K562 (cell line): ENCODE results near the gene KHDRBS2. TPM values are rescaled to one million over a fixed set of nuclear protein-coding genes. Genes with fewer than 3 reads are reported as not detected.

Experiments
- ATAC-seq: fragments of 200-7000 bp; cut with Tn5 transposase; 3 replicates; pipeline ENCODE4 v1.9.1; 2020; ENCODE audit warnings: moderate library complexity
- BruUV-seq: library from RNA; stranded (reverse); fragments of 400-500 nt; replicated peaks from 2 replicates; lab custom pipeline; 2021; lab: Mats Ljungman, UMichigan
- CTCF ChIA-PET: fragments of 300-600 bp; formaldehyde crosslinking; extraction: SDS; loops from one replicate; lab custom pipeline; 2021; ENCODE audit warnings: low intra/inter-chr PET ratio; lab: Yijun Ruan, JAX
- POLR2A ChIA-PET: fragments of 300-600, 350-650 bp; sonication (Branson Sonifier 250); formaldehyde crosslinking; extraction: SDS; loops from one replicate; lab custom pipeline; 2021; ENCODE audit warnings: antibody characterized with exemption, inconsistent platforms; lab: Yijun Ruan, JAX
- DNase-seq, 4 experiments: peaks; one replicate each; pipeline versions ENCODE4 v3.0.0 to v3.0.0-alpha.2; 2011 to 2018; ENCODE audit warnings: low spot score in 3 of 4, mixed read lengths in 3 of 4; ENCODE audit errors: extremely low read depth in 1 of 4
- FAIRE-seq: peaks from 2 replicates; lab custom pipeline; 2011; peaks lifted over from hg19 to GRCh38; lab: Jason Lieb, UNC
- H2AFZ ChIP-seq: 2 replicates; pipeline ENCODE4 v1.6.0; 2011; ENCODE audit warnings: low read depth, low read length, control low read depth, inconsistent platforms
- H3K27ac ChIP-seq: fragments of 200-600 bp; 3 replicates; pipeline ENCODE4 v1.8.0; 2011; ENCODE audit warnings: low read depth, mild to moderate bottlenecking, control low read depth, inconsistent platforms, low read length, moderate library complexity, mixed read lengths; ENCODE audit errors: extremely low read depth
- H3K27me3 ChIP-seq, 2 experiments: fragments of 300-600 bp in 1 of 2; 2 replicates in 1 of 2; 3 replicates in 1 of 2; pipeline versions ENCODE4 v1.6.0 to v1.8.0; 2011; ENCODE audit warnings: inconsistent platforms in 2 of 2, low read length in 2 of 2, mild to moderate bottlenecking in 1 of 2, mixed read lengths in 1 of 2, moderate library complexity in 1 of 2; ENCODE audit not compliant: control insufficient read depth in 2 of 2, insufficient read depth in 2 of 2
- H3K36me3 ChIP-seq: fragments of 300-600 bp; 3 replicates; pipeline ENCODE4 v1.8.0; 2011; ENCODE audit warnings: mild to moderate bottlenecking, low read length, inconsistent platforms; ENCODE audit not compliant: control insufficient read depth, insufficient read depth
- H3K4me1 ChIP-seq, 2 experiments: fragments of 200-600 bp in 1 of 2; replicated peaks in 1 of 2; 2 replicates in 1 of 2; 3 replicates in 1 of 2; pipeline versions ENCODE4 v1.5.1 to v1.8.0; 2011; ENCODE audit warnings: inconsistent platforms in 2 of 2, low read length in 2 of 2, mild to moderate bottlenecking in 1 of 2, mixed read lengths in 1 of 2, moderate library complexity in 1 of 2; ENCODE audit not compliant: control insufficient read depth in 2 of 2, insufficient read depth in 2 of 2
- H3K4me2 ChIP-seq: 2 replicates; pipeline ENCODE4 v1.6.1; 2011; ENCODE audit warnings: low read length, control low read depth, inconsistent platforms, mixed read lengths; ENCODE audit not compliant: insufficient read depth
- H3K4me3 ChIP-seq: fragments of 200-600 bp; sonication (generic), shearing (Covaris generic); 2 replicates; pipeline ENCODE4 v1.5.1; 2016; ENCODE audit warnings: control low read depth, inconsistent platforms
- H3K79me2 ChIP-seq: fragments of 200-600 bp; 3 replicates; pipeline ENCODE4 v1.8.0; 2011; ENCODE audit warnings: low read length, inconsistent platforms; ENCODE audit not compliant: control insufficient read depth, insufficient read depth
- H3K9ac ChIP-seq, 2 experiments: 2 replicates each; pipeline versions ENCODE4 v1.6.0 to v1.6.1; 2011; ENCODE audit warnings: low read depth in 2 of 2, low read length in 2 of 2, control low read depth in 1 of 2, inconsistent platforms in 1 of 2, mild to moderate bottlenecking in 1 of 2, mixed read lengths in 1 of 2; ENCODE audit not compliant: insufficient read depth in 1 of 2
- H3K9me1 ChIP-seq: one replicate; pipeline ENCODE4 v1.6.0; 2011; ENCODE audit warnings: inconsistent platforms, mild to moderate bottlenecking, low read length, moderate library complexity; ENCODE audit not compliant: control insufficient read depth, insufficient read depth
- H3K9me3 ChIP-seq: replicated peaks from 2 replicates; pipeline ENCODE4 v1.5.1; 2011; ENCODE audit warnings: low read depth, low read length, inconsistent platforms; ENCODE audit not compliant: control insufficient read depth, insufficient read depth
- H4K20me1 ChIP-seq: replicated peaks from 2 replicates; pipeline ENCODE4 v1.6.1; 2011; ENCODE audit warnings: low read length, inconsistent platforms, mixed read lengths; ENCODE audit not compliant: control insufficient read depth, insufficient read depth
- CC2D1A ChIP-seq: fragments of 450-650 bp; IDR thresholded peaks from 2 replicates; pipeline ENCODE4 v1.6.1; 2017; ENCODE audit warnings: mild to moderate bottlenecking
- CHD4 ChIP-seq: fragments of 200-600 bp; sonication (generic); IDR thresholded peaks from 3 replicates; pipeline ENCODE4 v1.6.1; 2012; ENCODE audit warnings: low read depth, mild to moderate bottlenecking, mixed read lengths, low read length, inconsistent platforms; ENCODE audit not compliant: insufficient read depth, insufficient replicate concordance, poor library complexity, severe bottlenecking
- ESRRB ChIP-seq: fragments of 250-450 bp; sonication (Bioruptor Pico); IDR thresholded peaks from 2 replicates; pipeline ENCODE4 v1.5.0; 2020; ENCODE audit warnings: mild to moderate bottlenecking, moderate library complexity, borderline replicate concordance
- KDM5B ChIP-seq: fragments of 200-600 bp; sonication (generic); IDR thresholded peaks from 2 replicates; pipeline ENCODE4 v1.6.1; 2012; ENCODE audit warnings: low read depth, mild to moderate bottlenecking, moderate library complexity, low read length, control low read depth, inconsistent platforms; ENCODE audit not compliant: insufficient replicate concordance
- SMAD4 ChIP-seq: fragments of 250-450 bp; sonication (Bioruptor Pico); conservative IDR thresholded peaks from 2 replicates; pipeline ENCODE4 v1.8.0; 2021; ENCODE audit warnings: inconsistent platforms, mild to moderate bottlenecking, moderate library complexity
- ZNF253 ChIP-seq: fragments of 250-450 bp; sonication (Bioruptor Pico); conservative IDR thresholded peaks from 2 replicates; pipeline ENCODE4 v1.6.1; 2021; ENCODE audit warnings: mild to moderate bottlenecking
- WGBS: fragments of 100-300 bp; shearing (Covaris generic); methylation state at CpG from one replicate; pipeline ENCODE4 v1.1.6; 2016; ENCODE audit warnings: low coverage, mixed read lengths; ENCODE audit not compliant: insufficient coverage; ENCODE audit errors: missing lambda C conversion rate; 5-methylcytosine and 5-hydroxymethylcytosine counted together
- in situ Hi-C: fragments of 300-500 bp; cut with MboI; formaldehyde crosslinking; loops from 4 replicates; pipeline ENCODE4 v1.15.0; 2018; ENCODE audit warnings: inconsistent platforms, mixed read lengths
- intact Hi-C: fragments of 100-400 bp; cut with micrococcal nuclease; formaldehyde crosslinking; loops from 2 replicates; pipeline ENCODE4 v1.14.2; 2022
- polyA plus RNA-seq, 8 experiments: library from polyadenylated mRNA; depleted of rRNA in 4 of 8; stranded (reverse) in 5 of 8; unstranded in 3 of 8; fragments of >200 nt; fragmentation: Nextera tagmentation in 2 of 8; fragmentation: Illumina TruSeq in 1 of 8; extraction: Ambion mirVana in 2 of 8; extraction: Trizol in 1 of 8; gene quantifications; 2 replicates each; pipeline versions ENCODE4 v1.2.1 to v1.2.3, GENCODE V29; 2011 to 2014; ENCODE audit warnings: inconsistent platforms in 1 of 8, missing spikeins in 1 of 8
- total RNA-seq, 7 experiments: library from RNA; depleted of rRNA in 6 of 7; stranded (reverse); fragments of >200 nt in 6 of 7; fragmentation: Illumina TruSeq in 2 of 7; extraction: Trizol in 2 of 7; gene quantifications; 2 replicates each; pipeline versions ENCODE4 v1.2.1 to v1.2.3, GENCODE V29; 2011 to 2021; ENCODE audit warnings: low replicate concordance in 1 of 7
- TF ChIP-seq, protein P1 (sequence below): fragments of 250-450 bp; sonication (Bioruptor Pico); IDR thresholded peaks from 2 replicates; pipeline ENCODE4 v1.4.0; 2020
- TF ChIP-seq, protein P2 (sequence below): fragments of 450-650 bp; IDR thresholded peaks from 2 replicates; pipeline ENCODE4 v1.6.1; 2014; ENCODE audit warnings: low read depth, mild to moderate bottlenecking, moderate library complexity, borderline replicate concordance

The KHDRBS2 gene
- total and polyA plus RNA-seq, 9 of the 15 experiments (the other 6 are each of a cell fraction or from before 2014, with no cell fraction given), result not detected

DNA sequence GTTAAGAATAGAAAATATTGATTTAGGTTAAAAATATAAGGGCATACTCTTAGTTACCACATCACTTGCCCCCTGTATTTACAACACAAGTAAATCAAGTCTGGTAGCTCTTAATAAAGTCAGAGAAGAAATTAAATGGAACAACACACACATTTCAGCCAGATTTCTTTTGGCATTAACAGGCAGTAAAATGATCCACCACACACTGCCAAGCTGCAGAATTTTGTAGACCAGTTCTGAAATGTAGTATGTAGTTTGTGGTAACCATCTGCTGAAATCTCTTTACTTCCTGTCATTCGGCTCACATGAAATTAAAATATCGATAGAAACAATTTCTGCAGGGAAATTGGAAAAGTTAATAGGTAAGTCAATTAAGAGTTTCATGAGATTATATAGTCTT lies 326.8 kb downstream of the KHDRBS2 start:
- Histone ChIP-seq H4K20me1 (no peaks in the 10 kb centered on the region), H3K4me1 (no peaks in the 10 kb centered on the region), H3K27me3 (no peaks in the 10 kb centered on the region), H3K9me1 (no peaks in the 10 kb centered on the region), H3K79me2 (no peaks in the 10 kb centered on the region), H3K27ac (no peak overlapping the region), H3K9ac (no peak overlapping the region), H3K9me3 (no peaks in the 10 kb centered on the region; the same call in none of the 2 replicates), H3K36me3 (no peaks in the 10 kb centered on the region), H3K4me2 (no peak overlapping the region), H3K4me3 (no peak overlapping the region), H2AFZ (no peak overlapping the region)
- intact Hi-C loops (no loop called here), in situ Hi-C loops (no loop called here)
- no peak for FAIRE-seq
- no peak for ATAC-seq
- BruUV-seq, result no TSS peak
- TF ChIP-seq, protein P1, sequence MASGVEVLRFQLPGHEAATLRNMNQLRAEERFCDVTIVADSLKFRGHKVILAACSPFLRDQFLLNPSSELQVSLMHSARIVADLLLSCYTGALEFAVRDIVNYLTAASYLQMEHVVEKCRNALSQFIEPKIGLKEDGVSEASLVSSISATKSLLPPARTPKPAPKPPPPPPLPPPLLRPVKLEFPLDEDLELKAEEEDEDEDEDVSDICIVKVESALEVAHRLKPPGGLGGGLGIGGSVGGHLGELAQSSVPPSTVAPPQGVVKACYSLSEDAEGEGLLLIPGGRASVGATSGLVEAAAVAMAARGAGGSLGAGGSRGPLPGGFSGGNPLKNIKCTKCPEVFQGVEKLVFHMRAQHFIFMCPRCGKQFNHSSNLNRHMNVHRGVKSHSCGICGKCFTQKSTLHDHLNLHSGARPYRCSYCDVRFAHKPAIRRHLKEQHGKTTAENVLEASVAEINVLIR (CRISPR knock-in tag), result no peak
- TF ChIP-seq ZNF253 (CRISPR knock-in tag) (no peak), CC2D1A (no peak), CHD4 (no peak), ESRRB (CRISPR knock-in tag) (no peak), SMAD4 (CRISPR knock-in tag) (no peak), KDM5B (no peak)
- TF ChIP-seq, protein P2, sequence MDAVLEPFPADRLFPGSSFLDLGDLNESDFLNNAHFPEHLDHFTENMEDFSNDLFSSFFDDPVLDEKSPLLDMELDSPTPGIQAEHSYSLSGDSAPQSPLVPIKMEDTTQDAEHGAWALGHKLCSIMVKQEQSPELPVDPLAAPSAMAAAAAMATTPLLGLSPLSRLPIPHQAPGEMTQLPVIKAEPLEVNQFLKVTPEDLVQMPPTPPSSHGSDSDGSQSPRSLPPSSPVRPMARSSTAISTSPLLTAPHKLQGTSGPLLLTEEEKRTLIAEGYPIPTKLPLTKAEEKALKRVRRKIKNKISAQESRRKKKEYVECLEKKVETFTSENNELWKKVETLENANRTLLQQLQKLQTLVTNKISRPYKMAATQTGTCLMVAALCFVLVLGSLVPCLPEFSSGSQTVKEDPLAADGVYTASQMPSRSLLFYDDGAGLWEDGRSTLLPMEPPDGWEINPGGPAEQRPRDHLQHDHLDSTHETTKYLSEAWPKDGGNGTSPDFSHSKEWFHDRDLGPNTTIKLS, result no peak
- POLR2A ChIA-PET, result no interaction called here
- CTCF ChIA-PET, result no interaction called here
- WGBS, result 4% methylated on average over 2 of the region's 2 CpGs
- DNase-seq, result no peak
